GM12878 (cell line): ENCODE measurements around the gene NPC1.

Experiments
- EP300 ChIP-seq, 2 experiments: fragments of 150-350 bp in 1 of 2; IDR thresholded peaks; 2 replicates each; pipeline ENCODE4 v1.6.1; 2011 to 2012; ENCODE audit warnings: low read depth in 2 of 2, low read length in 2 of 2, borderline replicate concordance in 1 of 2, improper control_type of control experiment in 1 of 2, inconsistent platforms in 1 of 2; ENCODE audit not compliant: control insufficient read depth in 1 of 2
- ETV6 ChIP-seq, 2 experiments: fragments of 450-650 bp in 1 of 2; IDR thresholded peaks in 1 of 2; conservative IDR thresholded peaks in 1 of 2; 2 replicates each; pipeline ENCODE4 v1.6.1; 2014; ENCODE audit warnings: antibody characterized with exemption in 1 of 2, borderline replicate concordance in 1 of 2, low read depth in 1 of 2, mild to moderate bottlenecking in 1 of 2, moderate library complexity in 1 of 2
- REST ChIP-seq: IDR thresholded peaks from 2 replicates; pipeline ENCODE4 v1.6.1; 2012; ENCODE audit warnings: mild to moderate bottlenecking, low read depth, low read length
- SREBF2 ChIP-seq: IDR thresholded peaks from 2 replicates; pipeline ENCODE4 v1.6.1; 2012; ENCODE audit warnings: mild to moderate bottlenecking, low read length
- TF ChIP-seq, protein P1 (sequence below): fragments of 450-650 bp; IDR thresholded peaks from 2 replicates; pipeline ENCODE4 v1.6.1; 2017; ENCODE audit warnings: mild to moderate bottlenecking

- TF ChIP-seq EP300 (IDR thresholded peaks at IDR 0.05; ENCODE audit: borderline replicate concordance in 1 of 2, control insufficient read depth in 1 of 2, low read depth in 2 of 2, low read length in 2 of 2) (no peak), SREBF2 (no peak), REST (no peak), ETV6 (conservative IDR thresholded peaks at IDR 0.05 in 1 of 2, IDR thresholded peaks at IDR 0.05 in 1 of 2; ENCODE audit: borderline replicate concordance in 1 of 2, low read depth in 1 of 2) (no peak)
- TF ChIP-seq, protein P1, sequence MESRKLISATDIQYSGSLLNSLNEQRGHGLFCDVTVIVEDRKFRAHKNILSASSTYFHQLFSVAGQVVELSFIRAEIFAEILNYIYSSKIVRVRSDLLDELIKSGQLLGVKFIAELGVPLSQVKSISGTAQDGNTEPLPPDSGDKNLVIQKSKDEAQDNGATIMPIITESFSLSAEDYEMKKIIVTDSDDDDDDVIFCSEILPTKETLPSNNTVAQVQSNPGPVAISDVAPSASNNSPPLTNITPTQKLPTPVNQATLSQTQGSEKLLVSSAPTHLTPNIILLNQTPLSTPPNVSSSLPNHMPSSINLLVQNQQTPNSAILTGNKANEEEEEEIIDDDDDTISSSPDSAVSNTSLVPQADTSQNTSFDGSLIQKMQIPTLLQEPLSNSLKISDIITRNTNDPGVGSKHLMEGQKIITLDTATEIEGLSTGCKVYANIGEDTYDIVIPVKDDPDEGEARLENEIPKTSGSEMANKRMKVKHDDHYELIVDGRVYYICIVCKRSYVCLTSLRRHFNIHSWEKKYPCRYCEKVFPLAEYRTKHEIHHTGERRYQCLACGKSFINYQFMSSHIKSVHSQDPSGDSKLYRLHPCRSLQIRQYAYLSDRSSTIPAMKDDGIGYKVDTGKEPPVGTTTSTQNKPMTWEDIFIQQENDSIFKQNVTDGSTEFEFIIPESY: no peak
These were observed 83.7 kb downstream of the NPC1 start for GRCh38 chr18:23502516-23503037.
